ENCODE measurements around the gene SLC35E4.

The SLC35E4 gene

DNA sequence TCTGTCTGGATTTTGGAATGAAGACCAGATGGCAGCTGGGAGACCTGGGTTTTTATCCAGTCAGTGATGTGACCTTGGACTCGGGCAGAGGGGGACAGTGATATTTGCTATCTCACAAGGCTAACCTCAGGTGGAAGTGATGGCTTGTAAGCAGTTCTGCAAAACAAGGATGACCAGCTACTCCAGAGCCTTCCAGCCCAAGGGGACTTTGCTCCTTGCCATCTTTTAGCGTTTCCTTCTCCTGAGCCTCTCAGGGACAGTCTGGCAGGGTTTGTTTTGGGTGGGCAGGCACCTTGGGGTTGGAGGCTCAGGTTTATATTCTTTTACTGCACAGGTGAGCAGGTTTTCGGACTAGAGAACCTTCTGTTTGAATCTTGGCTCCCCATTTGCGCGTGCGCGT, 49.6 kb downstream of the SLC35E4 start:
- no peak for TF ChIP-seq GATA2 (IDR thresholded peaks at IDR 0.05; ENCODE audit: low read depth, low read length)
- no peak for TF ChIP-seq GATA3 (IDR thresholded peaks at IDR 0.05; ENCODE audit: low read depth, low read length)

DNA sequence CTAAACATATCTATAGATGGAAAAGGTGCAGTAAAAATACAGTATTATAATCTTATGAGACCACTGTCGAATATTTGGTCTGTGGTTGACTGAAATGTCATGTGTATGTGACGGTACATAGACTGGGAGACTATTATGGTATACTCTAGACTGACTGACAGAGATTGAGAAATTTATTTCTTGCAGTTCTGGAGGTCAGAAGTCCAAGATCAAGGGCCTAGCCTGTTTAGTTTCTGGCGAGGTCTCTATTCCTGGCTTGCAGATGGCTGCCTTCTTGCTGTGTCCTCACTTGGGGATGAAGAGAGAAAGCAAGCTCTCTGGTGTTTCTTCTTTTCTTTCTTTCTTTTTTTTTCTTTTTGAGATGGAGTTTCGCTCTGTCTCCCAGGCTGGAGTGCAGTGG, 51.8 kb downstream of the SLC35E4 start:
- TF ChIP-seq GATA3 (IDR thresholded peaks at IDR 0.05; ENCODE audit: low read depth, low read length), result no peak
- TF ChIP-seq GATA2 (IDR thresholded peaks at IDR 0.05; ENCODE audit: low read depth, low read length), result no peak

DNA sequence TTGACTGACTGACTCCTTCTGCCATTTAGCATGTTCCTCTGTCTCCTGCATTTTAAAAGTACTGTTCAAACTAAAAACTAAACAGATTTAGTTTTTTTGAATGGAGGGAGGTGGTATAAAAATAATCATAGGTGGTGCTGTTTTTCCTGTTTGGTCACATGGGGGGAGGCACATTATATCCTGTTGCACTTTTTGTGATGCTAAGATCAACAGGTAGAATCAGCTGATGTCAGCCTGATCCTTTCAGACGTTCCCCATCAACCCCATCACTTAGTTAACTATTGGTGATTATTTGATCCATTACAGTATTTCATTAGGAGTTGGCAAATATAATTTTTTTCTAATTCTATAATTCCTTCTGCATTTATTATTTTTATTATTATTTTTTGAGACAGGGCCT, 54.0 kb downstream of the SLC35E4 start:
- TF ChIP-seq GATA3 (IDR thresholded peaks at IDR 0.05; ENCODE audit: low read depth, low read length), result no peak
- no peak for TF ChIP-seq GATA2 (IDR thresholded peaks at IDR 0.05; ENCODE audit: low read depth, low read length)

DNA sequence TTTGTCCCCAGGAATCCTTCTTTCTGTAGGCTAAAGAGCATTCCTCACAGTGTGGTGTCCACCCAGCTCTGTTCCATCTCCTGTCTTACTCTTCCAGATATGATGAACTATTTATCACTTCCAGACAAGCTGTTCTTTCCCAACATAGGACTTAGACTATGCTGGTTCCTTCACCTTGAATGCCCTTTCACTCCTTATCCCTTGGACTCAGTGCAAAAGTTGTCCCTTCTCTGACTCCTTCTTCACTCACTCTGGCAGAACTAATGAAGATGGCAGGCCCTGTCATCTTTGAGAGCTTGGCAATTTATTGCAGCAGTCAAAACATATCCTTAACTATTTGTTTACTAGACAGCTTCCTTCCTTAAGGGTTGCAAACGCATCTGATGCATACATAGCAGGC, 55.6 kb downstream of the SLC35E4 start:
- TF ChIP-seq GATA3 (IDR thresholded peaks at IDR 0.05; ENCODE audit: low read depth, low read length) (no peak), GATA2 (IDR thresholded peaks at IDR 0.05; ENCODE audit: low read depth, low read length) (no peak)

DNA sequence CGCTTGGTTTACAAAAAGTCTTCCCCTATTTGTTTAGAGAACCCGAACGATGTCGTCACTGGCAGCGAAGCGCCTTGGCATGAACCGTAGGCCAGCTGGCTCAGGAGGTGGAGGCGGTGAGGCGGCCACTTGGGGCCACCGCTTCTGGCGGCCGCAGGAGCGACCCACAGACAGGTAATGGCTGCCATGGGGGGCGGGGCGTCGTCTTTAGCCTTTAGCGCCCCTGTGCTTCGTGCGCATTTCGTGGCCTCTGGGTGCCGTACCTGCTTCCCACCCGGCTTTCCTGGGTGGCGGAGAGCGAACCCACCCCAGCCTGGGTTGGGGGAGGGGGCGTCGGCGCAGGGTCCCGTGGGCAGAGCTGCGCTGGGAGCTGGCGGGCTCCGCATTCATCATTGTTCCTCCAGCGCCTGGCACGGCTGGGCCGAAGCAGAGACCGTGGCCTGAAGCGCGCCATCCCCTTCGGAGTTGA, 58.6 kb downstream of the SLC35E4 start:
- TF ChIP-seq GATA2 (IDR thresholded peaks at IDR 0.05; ENCODE audit: low read depth, low read length) (no peak), GATA3 (IDR thresholded peaks at IDR 0.05; ENCODE audit: low read depth, low read length) (no peak)

DNA sequence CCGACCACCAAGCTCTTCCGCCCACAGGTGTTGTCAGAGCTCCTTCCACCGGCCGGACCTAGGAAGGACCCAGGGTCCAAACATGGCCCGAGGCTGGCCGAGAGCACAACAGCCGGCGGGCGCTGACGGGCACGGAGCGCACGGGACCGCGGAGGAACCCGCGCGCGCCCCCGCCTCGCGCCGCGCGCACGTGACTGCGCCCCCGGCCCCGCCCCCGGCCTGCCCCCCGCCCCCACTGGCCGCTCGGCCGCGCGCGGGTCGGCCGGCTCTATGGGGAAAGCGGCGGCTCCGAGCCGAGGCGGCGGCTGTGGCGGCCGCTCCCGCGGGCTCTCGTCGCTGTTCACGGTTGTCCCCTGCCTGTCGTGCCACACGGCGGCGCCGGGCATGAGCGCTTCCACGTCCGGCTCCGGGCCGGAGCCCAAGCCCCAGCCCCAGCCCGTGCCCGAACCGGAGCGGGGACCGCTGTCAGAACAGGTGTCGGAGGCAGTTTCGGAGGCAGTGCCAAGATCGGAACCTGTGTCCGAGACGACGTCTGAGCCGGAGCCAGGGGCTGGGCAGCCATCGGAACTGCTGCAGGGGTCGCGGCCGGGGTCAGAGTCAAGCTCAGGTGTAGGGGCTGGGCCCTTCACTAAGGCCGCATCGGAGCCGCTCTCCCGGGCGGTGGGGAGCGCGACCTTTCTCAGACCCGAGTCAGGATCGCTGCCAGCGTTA, 59.2 kb downstream of the SLC35E4 start, which contains the start of gene OSBP2:
Gene OSBP2, plus strand, starts transcription at position 235 of the 711 bp plus-strand sequence. Its CDS starts 36 bp downstream, at position 271.
- TF ChIP-seq GATA3 (IDR thresholded peaks at IDR 0.05; ENCODE audit: low read depth, low read length), result no peak
- no peak for TF ChIP-seq GATA2 (IDR thresholded peaks at IDR 0.05; ENCODE audit: low read depth, low read length)

DNA sequence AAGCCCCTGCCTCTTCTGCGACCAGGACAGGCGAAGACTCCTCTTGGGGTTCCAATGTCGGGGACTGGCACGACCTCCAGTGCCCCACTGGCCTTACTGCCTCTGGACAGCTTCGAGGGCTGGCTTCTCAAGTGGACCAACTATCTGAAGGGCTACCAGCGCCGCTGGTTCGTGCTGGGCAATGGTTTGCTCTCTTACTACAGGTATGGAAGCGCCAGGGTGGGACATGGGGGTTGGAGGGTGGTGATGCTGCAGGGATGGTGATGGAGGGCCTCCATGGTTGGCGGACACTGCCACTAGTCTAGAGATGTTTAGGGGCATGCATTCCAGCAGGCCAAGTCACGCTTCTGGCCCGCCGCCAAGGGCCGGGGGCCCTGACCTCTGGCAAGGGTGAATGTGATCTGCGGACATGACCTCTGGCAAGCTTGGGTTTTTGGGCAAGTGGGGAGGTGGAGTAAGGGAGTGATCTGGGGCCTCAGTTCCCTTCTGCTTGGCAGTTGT, 59.8 kb downstream of the SLC35E4 start:
- no peak for TF ChIP-seq GATA3 (IDR thresholded peaks at IDR 0.05; ENCODE audit: low read depth, low read length)
- no peak for TF ChIP-seq GATA2 (IDR thresholded peaks at IDR 0.05; ENCODE audit: low read depth, low read length)

DNA sequence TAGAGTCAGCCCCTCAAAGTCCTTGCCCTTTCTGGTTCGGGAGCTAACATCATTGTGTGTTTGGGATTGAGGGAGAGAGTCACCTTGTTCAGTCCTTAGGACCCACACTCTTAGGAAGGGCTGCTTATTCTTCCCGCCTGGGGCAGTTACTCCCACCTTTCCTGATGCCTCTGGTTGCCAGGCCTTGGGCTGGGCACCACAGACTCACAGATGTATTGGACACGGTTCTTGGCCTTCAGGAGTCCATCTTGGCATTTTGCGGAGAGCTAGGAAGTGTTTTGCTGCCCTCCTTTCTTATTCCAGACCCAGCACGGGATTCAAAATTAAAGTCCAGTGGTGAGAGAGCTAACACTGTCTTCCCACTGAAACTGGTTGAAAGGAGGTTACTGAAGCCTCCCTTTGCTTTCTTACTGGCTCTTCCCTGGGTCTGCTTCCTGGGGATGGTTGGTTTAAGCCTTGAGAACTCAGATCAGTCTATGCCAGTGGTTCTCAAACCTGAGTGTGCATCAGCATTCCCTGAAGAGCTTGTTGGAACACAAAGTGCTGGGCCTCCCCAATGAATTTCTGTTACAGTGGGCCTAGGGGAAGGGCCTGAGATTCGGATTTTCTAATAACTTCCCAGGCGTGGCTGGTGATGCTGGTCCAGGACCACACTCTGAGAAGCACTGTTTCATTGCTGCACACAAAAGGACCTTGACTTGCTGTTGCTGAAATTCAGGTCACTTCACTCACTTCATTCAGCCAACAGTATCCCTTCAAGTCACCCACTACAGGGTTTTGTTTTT, 60.5 kb downstream of the SLC35E4 start:
- TF ChIP-seq GATA2 (IDR thresholded peaks at IDR 0.05; ENCODE audit: low read depth, low read length) (no peak), GATA3 (IDR thresholded peaks at IDR 0.05; ENCODE audit: low read depth, low read length) (no peak)

Measured in SH-SY5Y (cell line).